ENCODE data around the gene SCGB3A2. TPM values are rescaled to one million over a fixed set of nuclear protein-coding genes. Genes with fewer than 3 reads are reported as not detected.
"Not testable (repeated sequence)": the region's sequence is repeated elsewhere in the genome, so short reads cannot be mapped to it uniquely, and the experiment has no call there.

The SCGB3A2 gene
- total RNA-seq, 1 donor from 2014 or later, result 1.4 TPM

DNA sequence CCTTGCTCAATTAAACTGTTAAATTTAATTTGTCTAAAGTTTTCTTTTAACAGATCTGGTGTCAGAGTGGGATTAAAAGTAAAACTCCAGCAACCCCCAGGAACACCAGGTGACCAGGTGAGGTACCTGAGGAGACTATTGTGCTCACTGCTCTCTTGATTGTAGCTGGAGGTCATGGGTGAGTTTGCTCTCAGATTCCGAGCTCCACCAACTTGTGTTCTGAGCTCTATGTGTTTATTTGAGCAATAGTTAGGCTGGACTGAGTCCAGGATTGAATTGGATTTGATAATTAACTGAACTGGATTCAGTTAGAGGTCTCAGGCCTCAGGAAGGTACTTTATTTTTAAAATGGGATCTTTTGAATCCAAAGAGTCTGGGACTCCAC is 17.9 kb upstream of the SCGB3A2 start:
- H3K4me1 Mint-ChIP-seq (ENCODE audit: unreplicated experiment), result no peaks in the 10 kb centered on the region
- no peak overlapping the region for H3K4me3 Mint-ChIP-seq (ENCODE audit: unreplicated experiment)

DNA sequence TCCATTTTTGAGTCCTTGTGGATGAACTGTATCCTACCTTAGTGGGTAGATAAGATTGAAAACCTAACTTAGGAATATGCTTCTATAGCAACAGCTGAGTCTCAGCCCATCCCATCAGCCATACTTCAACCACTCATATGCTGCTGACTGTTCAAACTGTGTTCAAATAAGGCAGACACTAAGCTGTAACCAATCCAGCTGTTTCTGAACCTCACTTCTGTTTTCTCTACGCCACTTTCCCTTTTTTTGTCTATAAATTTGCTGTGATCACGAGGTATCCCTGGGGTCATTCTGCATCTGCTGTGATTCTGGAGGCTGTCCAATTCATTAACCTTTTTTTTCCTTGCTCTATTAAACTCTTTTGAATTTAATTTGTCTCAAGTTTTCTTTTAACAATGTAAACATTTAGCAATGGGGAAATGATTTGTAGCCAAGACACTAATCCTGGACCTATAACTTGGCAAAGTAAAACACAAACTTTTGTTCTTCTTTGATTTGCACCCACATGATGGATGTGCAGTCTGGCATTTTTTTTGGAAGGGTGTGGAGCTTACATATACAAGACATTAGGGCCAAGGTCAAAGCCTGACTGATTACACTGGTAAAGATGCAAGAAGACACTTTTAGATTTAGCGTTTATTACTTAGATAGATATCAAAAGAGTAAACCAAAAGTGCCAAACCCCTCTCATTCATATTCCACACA is 14.9 kb upstream of the SCGB3A2 start:
- peaks cover 4% of the 10 kb centered on the region for H3K4me1 Mint-ChIP-seq (ENCODE audit: unreplicated experiment)
- H3K9me3 Mint-ChIP-seq (ENCODE audit: unreplicated experiment), result no peaks in the 10 kb centered on the region
- H3K27me3 Mint-ChIP-seq (ENCODE audit: unreplicated experiment), result peaks cover 3% of the 10 kb centered on the region
- H3K4me3 Mint-ChIP-seq (ENCODE audit: unreplicated experiment), result no peak overlapping the region
- no peak overlapping the region for H3K27ac Mint-ChIP-seq (ENCODE audit: unreplicated experiment)
- TF ChIP-seq, protein P1, sequence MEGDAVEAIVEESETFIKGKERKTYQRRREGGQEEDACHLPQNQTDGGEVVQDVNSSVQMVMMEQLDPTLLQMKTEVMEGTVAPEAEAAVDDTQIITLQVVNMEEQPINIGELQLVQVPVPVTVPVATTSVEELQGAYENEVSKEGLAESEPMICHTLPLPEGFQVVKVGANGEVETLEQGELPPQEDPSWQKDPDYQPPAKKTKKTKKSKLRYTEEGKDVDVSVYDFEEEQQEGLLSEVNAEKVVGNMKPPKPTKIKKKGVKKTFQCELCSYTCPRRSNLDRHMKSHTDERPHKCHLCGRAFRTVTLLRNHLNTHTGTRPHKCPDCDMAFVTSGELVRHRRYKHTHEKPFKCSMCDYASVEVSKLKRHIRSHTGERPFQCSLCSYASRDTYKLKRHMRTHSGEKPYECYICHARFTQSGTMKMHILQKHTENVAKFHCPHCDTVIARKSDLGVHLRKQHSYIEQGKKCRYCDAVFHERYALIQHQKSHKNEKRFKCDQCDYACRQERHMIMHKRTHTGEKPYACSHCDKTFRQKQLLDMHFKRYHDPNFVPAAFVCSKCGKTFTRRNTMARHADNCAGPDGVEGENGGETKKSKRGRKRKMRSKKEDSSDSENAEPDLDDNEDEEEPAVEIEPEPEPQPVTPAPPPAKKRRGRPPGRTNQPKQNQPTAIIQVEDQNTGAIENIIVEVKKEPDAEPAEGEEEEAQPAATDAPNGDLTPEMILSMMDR (IDR thresholded peaks at IDR 0.05; ENCODE audit: unreplicated experiment), result no peak
- DNase-seq (ENCODE audit: low spot score), result no peak
- no peaks in the 10 kb centered on the region for H3K36me3 Mint-ChIP-seq (ENCODE audit: low read depth, unreplicated experiment)

More for the DNA sequence above, 17.9 kb upstream of the SCGB3A2 start:
- TF ChIP-seq, protein P1 (IDR thresholded peaks at IDR 0.05; ENCODE audit: unreplicated experiment), result no peak
- no peaks in the 10 kb centered on the region for H3K9me3 Mint-ChIP-seq (ENCODE audit: unreplicated experiment)
- no peaks in the 10 kb centered on the region for H3K27me3 Mint-ChIP-seq (ENCODE audit: unreplicated experiment)
- H3K27ac Mint-ChIP-seq (ENCODE audit: unreplicated experiment), result no peak overlapping the region
- no peak for DNase-seq (ENCODE audit: low spot score)
- H3K36me3 Mint-ChIP-seq (ENCODE audit: low read depth, unreplicated experiment), result no peaks in the 10 kb centered on the region

DNA sequence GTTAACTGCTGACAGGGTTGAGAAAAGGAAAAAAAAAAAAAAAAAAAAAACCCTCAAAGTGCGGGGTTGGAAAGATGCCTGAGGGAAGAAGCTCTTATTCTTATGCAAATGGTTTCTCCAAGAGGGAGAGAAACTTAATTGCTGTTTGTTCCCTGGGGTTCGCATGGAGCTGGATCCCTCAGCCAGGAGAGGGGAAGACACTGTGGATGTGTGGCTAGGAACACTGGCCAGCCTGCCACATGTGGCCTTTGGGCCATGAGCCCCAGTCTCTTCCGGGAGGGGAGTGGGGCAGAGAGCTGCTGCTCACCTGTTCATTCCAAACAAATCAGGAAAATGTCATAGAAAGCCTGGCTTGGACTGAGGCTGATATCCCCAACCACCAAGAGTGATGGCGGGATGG is 9.4 kb upstream of the SCGB3A2 start:
- Mint-ChIP-seq H3K27me3 (ENCODE audit: unreplicated experiment) (peaks cover 16% of the 10 kb centered on the region), H3K4me3 (ENCODE audit: unreplicated experiment) (no peak overlapping the region), H3K27ac (ENCODE audit: unreplicated experiment) (no peak overlapping the region), H3K4me1 (ENCODE audit: unreplicated experiment) (peaks cover 27% of the 10 kb centered on the region), H3K36me3 (ENCODE audit: low read depth, unreplicated experiment) (no peaks in the 10 kb centered on the region), H3K9me3 (ENCODE audit: unreplicated experiment) (no peaks in the 10 kb centered on the region)
- TF ChIP-seq, protein P1 (IDR thresholded peaks at IDR 0.05; ENCODE audit: unreplicated experiment), result no peak
- DNase-seq (ENCODE audit: low spot score), result no peak

- not testable (repeated sequence) for H3K9me3 Mint-ChIP-seq (ENCODE audit: unreplicated experiment); H3K27ac Mint-ChIP-seq (ENCODE audit: unreplicated experiment); DNase-seq (ENCODE audit: low spot score); H3K36me3 Mint-ChIP-seq (ENCODE audit: low read depth, unreplicated experiment); H3K4me3 Mint-ChIP-seq (ENCODE audit: unreplicated experiment)
- Mint-ChIP-seq H3K4me1 (ENCODE audit: unreplicated experiment) (peaks cover 28% of the 10 kb centered on the region), H3K27me3 (ENCODE audit: unreplicated experiment) (peaks cover 19% of the 10 kb centered on the region)
Observed at GRCh38 chr5:147869892-147870291, 8.6 kb upstream of the SCGB3A2 start.

DNA sequence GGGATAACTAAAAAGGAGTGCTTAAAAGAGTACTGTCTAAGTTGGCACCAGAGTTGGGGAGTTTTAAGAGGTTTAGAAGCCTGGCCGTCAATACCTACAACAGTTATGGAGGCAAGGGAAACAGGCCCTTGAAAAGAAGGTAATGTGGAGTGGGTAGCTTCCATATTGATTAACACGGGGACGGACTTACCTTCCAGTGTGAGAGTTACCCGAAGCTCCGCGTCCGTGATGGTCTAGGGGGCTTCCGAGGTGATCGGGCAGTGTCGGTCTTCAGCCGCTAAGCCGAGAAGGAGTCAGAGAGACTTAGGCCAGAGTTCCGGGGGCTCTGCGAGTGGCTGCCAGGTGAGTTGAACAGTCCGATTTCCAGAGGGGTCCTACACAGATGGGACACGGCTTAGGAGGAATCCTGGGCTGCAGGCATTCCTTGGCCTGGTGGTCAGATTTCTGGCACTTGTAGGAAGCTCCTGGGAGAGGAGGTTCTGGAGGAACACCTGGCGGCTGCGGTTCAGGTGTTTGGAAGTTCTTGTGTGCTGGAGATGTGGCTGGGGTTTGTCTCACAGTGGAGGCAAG is 6.4 kb upstream of the SCGB3A2 start:
- not testable (repeated sequence) for H3K27ac Mint-ChIP-seq (ENCODE audit: unreplicated experiment); H3K36me3 Mint-ChIP-seq (ENCODE audit: low read depth, unreplicated experiment); DNase-seq (ENCODE audit: low spot score); H3K9me3 Mint-ChIP-seq (ENCODE audit: unreplicated experiment); H3K4me3 Mint-ChIP-seq (ENCODE audit: unreplicated experiment)
- peaks cover 18% of the 10 kb centered on the region for H3K27me3 Mint-ChIP-seq (ENCODE audit: unreplicated experiment)
- H3K4me1 Mint-ChIP-seq (ENCODE audit: unreplicated experiment), result peaks cover 28% of the 10 kb centered on the region

DNA sequence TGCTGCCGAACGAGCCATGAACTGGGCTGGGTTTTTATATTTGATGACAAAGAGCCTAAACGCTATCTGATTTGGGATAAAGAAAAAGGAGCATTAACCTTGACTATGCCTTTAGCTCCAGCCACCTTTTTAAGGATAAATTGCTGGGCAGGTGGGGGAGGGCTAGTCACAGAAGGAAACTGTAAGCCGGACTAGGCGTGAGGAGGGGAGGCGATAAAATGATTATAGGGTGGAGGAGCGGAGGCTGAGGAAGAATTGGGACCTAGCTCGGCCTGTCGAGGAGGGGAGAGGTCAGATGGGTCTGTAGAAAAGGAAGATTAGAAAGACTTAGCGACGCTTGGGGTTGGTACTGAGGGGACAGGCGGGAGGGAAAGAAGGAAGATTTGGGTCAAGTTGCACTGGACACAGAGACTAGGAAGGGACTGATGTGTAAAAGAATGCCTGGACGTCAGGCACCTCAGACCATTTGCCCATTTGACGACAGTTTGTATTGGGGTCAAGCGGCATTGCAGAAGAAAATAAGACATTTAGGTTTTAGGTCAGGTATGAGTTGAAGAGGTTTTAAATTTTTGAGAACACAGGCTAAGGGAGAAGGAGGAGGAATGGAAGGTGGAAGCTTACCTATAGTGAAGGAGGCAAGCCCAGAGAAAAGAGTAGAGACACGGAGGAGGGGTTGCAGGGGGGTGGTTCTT is 5.6 kb upstream of the SCGB3A2 start:
- H3K4me3 Mint-ChIP-seq (ENCODE audit: unreplicated experiment), result peak overlapping the region; percentile 68
- not testable (repeated sequence) for H3K9me3 Mint-ChIP-seq (ENCODE audit: unreplicated experiment); H3K27ac Mint-ChIP-seq (ENCODE audit: unreplicated experiment)

DNA sequence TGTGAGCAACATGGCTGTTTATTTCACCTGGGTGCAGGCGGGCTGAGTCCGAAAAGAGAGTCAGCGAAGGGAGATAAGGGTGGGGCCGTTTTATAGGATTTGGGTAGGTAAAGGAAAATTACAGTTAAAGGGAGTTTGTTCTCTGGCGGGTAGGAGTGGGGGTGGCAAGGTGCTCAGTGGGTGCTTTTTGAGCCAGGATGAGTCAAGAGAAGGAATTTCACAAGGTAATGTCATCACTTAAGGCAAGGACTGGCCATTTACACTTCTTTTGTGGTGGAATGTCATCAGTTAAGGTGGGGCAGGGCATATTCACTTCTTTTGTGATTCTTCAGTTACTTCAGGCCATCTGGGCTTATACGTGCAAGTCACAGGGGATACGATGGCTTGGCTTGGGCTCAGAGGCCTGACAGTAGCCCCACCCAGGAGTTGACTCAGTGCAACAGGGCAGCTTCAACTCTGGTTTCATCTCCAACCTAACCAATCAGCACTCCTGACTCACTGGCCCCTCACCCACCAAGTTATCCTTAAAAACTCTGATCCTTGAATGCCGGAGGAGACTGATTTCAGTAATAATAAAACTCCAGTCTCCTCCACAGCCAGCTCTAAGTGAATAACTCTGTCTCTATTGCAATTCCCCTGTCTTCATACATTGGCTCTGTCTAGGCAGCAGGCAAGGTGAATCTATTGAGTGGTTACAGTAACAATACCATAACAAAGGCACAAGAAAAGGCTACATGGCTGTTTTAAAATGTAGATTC is 4.2 kb upstream of the SCGB3A2 start:
- DNase-seq (ENCODE audit: low spot score); H3K9me3 Mint-ChIP-seq (ENCODE audit: unreplicated experiment); H3K36me3 Mint-ChIP-seq (ENCODE audit: low read depth, unreplicated experiment): not testable (repeated sequence)
- Mint-ChIP-seq H3K4me3 (ENCODE audit: unreplicated experiment) (peak overlapping the region; percentile 63), H3K27me3 (ENCODE audit: unreplicated experiment) (peaks cover 16% of the 10 kb centered on the region), H3K27ac (ENCODE audit: unreplicated experiment) (peak overlapping the region; percentile 44), H3K4me1 (ENCODE audit: unreplicated experiment) (peaks cover 24% of the 10 kb centered on the region)

More for the DNA sequence above, 5.6 kb upstream of the SCGB3A2 start:
- peaks cover 24% of the 10 kb centered on the region for H3K4me1 Mint-ChIP-seq (ENCODE audit: unreplicated experiment)
- DNase-seq (ENCODE audit: low spot score); H3K36me3 Mint-ChIP-seq (ENCODE audit: low read depth, unreplicated experiment): not testable (repeated sequence)
- H3K27me3 Mint-ChIP-seq (ENCODE audit: unreplicated experiment), result peaks cover 16% of the 10 kb centered on the region
